NCI-H524 (cell line): ENCODE data around the gene DHX57.
"Not testable (repeated sequence)": the region's sequence is repeated elsewhere in the genome, so short reads cannot be mapped to it uniquely, and the experiment has no call there.

Source experiments
- DNase-seq, 2 experiments: peaks; one replicate each; lab custom pipeline; 2025; lab: John Stamatoyannopoulos, UW

DHX57 gene

DNA sequence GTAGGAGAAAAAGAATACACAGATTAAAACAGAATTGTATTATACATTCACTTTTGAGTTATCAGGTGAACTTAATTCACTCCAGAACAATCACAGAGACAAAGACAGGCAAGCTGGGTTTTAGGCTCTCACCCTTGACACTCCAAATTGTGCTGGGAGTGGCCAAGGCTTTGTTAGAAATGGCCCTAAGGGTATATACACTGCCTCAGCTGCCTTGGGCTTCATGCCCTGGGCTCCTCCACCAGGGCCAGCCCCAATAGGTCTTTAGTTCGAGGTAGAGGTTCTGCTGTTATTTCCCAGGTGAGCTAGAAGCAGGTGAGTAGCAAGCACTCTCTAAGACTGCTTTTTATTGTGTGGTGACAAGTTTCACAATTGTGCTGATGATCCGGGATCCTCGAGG is 77.8 kb downstream of the DHX57 start:
- DNase-seq, result no peak

DNA sequence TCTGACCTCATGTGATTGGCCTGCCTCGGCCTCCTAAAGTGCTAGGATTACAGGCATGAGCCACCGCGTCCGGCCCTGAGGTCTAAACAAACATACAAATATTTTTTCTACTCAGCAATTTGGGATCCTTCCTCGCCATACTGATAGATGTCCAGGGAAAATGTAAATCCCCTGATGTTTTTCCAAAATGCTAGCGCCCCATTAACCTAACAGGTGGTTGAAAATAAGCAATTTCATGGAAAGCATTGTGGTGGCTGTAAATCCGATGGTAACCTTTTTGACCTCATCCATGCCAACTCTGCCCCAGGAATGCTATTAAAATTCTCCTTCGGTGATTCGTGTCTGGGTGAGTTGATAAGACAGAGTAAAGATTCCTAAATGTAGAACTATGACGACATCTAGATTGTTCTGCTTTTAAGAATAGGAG is 78.5 kb downstream of the DHX57 start:
- DNase-seq, result no peak

DNA sequence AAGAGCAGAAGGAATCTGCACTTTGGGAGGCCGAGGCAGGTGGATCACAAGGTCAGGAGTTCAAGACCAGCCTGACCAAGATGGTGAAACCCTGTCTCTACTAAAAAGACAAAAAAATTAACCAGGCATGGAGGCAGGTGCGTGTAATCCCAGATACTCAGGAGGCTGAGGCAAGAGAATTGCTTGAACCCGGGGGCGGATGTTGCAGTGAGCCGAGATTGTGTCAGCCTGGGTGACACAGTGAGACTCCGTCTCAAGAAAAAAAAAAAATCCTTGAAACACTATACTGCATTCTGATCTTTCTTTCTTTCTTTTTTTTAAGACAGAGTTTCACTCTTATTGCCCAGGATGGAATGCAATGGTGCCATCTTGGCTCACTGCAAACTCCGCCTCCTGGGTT is 80.7 kb downstream of the DHX57 start:
- not testable (repeated sequence) for DNase-seq

DNA sequence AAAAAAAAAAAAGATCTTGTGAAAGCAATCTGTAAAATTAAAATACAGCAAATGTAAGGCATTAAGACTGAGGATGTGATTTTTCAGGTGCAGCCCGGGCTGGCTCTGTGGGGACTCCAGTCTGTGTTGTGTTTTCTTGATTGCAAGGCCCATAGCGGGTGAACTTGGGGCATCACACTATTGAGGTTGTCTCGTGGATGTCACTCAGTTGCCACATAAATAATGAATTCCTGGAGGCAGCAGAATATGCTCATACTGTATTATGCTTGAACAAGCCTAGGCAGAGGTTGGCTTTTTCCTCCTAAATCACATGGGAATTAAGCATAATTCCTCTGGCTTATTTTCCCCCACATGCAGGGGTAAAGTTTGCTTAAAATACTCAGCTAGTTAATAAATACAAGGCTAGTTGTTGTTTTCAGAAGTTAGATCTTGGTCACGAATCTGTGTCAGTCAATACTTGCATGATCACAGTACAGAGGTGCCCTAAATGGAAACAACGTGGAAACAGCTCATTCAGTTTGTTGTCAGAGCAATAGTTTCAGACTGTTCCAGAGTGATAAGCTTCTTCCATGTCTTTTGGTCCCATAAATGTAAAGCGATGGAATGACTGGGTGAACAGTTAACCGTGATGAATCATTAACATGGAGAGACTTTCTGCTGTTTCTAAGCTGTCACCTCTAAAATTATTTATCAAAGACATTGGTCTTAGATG is 81.3 kb downstream of the DHX57 start:
- no peak for DNase-seq

DNA sequence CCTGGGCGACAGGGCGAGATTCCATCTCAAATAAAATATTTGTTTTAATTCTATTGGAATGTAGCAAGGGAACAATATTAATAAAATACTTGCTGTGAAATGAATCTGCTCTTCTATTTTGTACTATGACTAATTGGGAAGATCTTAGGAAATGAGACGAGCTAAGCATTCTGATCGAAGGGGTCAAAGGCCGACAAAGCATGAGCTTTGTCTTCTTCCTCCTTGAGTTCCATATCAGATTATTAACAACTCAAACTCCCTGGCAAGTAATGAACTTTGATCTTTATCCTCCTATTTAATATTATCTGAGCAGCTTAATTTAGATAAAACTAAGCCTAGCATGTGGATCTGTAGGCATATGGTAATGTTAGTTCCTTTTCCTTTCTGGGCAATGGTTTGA is 82.2 kb downstream of the DHX57 start:
- no peak for DNase-seq

DNA sequence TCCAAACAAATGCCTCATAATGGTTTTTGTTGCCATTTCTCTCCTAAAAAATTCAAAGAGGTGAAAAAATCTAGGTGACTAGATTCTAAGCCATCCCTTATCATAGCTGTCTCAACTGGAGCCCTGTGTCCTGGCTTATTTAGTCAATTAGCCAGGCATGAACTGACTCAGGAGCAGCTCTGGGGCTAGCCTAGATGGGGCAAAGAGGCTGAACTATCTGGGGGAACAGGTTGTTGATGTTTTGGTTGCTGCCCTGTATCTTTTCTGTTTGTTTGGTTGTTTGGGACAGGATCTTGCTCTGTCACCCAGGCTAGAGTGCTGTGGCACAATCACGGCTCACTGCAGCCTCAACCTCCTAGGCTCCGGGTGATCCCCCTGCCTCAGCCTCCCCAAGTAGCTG is 83.0 kb downstream of the DHX57 start:
- DNase-seq, result no peak

DNA sequence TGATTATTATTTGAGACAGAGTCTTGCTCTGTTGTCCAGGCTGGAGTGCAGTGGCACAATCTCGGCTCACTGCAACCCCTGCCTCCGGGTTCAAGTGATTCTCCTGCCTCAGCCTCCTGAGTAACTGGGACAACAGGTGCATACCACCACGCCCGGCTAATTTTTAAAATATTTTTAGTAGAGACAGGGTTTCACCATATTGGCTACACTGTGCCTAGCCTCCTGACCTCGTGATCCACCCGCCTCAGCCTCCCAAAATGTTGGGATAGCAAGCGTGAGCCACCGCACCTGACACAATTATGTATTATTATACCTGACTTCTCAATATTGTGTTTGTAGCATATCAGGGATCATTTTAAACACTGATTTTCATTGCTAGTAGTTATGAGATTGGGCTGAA is 83.4 kb downstream of the DHX57 start:
- DNase-seq, result not testable (repeated sequence)

DNA sequence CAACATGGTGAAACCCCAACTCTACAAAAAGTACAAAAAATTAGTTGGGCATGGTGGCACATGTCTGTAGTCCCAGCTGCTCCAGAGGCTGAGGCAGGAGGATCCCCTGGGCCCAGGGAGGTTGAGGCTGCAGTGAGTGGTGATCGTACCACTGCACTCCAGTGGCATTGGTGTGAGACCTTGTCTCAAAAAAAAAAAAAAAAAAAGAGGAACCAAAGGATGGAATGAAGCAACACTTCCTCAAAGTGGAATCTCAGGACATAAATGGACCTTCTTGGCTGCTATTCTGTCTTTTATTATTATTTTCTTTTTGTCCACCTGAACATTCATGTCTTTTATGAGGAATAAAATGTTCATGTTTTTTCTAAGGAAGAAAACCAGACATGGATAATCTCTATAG is 84.0 kb downstream of the DHX57 start:
- DNase-seq, result no peak

DNA sequence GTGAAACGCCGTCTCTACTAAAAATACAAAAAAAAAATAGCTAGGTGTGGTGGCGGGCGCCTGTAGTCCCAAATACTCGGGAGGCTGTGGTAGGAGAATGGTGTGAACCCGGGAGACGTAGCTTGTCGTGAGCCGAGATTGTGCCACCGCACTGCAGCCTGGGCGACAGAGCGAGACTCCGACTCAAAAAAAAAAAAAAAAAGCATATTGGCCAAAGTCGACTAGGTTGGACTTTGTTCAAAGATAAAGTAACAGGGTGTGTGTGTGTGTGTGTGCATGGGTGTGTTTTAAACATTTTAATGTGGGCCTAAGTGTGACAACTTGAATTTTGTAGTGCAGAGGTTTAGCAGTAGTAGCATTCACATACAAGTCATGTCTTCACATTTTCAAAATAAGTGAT is 86.0 kb downstream of the DHX57 start:
- DNase-seq, result no peak

DNA sequence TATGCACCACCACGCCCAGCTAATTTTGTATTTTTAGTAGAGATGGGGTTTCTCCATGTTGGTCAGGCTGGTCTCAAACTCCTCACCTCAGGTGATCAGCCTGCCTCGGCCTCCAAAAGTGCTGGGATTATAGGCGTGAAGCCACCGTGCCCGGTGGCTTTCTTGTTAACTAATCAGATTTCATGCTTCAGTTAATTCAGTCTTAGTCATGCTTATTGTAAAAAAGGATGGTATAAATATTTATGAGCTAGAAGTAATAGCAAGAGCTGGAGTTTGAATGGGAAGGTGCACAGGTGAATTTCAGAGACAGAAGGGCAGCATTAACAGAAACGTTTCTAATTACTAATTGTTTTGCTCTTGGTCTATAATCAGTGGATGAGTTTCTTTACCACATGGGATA is 87.4 kb downstream of the DHX57 start:
- peak; percentile 46 to 88 for DNase-seq

DNA sequence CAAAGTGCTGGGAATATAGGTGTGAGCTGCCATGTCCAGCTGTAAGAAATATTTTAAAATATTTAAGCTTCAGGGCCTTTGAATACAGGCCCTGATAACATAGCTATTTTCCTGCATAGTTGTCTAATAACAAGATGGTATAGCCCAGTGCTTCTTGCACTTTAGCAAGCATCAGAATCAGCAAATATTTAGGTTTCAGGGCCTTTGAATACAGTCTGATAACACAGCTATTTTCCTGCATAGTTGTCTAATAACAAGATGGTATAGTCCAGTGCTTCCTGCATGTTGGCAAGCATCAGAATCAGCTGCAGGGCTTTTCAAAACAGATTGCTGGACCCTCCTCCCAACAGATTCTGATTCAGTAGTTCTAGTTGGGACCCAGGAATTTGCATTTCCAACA is 92.1 kb downstream of the DHX57 start:
- DNase-seq, result no peak

DNA sequence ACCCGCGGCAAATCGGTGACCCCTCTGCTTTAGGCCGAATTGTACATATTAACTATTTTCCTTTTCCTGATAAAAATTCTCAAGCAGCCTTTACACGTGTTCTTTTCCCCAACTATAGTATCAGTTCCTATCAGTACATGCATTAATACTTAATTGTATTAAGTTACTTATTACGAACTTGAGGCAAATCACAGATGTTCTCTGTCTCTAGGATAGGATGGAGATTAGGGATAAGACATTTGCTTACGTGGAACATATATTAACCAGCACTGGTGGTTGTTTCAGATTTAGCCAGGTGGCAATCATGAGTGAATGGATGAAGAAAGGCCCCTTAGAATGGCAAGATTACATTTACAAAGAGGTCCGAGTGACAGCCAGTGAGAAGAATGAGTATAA is 97.0 kb downstream of the DHX57 start:
- DNase-seq, result peak; percentile 9 to 60

DNA sequence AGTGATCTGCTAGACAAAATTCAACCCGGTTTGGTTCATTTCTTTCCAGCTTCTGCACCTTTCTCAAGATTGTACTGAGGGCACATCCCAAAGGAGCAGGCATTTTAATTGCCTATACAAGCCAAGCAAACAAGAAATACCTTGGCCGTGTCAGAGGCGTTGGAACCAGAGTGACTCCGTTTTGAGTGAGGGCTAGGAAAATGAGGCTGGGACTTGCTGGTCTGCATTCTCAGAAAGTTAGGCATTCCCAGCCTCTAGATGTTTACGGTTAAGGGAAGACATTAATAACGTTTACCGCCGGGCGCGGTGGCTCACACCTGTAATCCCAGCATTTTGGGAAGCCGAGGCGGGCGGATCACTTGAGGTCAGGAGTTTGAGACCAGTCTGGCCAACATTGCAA is 99.2 kb downstream of the DHX57 start:
- no peak for DNase-seq

DNA sequence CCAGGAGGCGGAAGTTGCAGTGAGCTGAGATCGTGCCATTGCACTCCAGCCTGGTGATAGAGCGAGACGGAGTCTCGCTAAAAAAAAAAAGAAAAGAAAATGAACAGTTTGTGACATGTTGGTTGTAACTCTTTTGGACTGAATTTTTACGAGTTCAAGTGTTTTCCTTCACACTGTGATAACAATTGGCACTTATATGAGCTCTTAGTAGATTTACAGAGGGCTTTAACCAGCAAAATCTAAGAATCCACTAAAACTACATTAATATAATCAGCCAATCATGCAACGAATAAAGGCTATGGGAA is 99.9 kb downstream of the DHX57 start:
- DNase-seq, result no peak

DNA sequence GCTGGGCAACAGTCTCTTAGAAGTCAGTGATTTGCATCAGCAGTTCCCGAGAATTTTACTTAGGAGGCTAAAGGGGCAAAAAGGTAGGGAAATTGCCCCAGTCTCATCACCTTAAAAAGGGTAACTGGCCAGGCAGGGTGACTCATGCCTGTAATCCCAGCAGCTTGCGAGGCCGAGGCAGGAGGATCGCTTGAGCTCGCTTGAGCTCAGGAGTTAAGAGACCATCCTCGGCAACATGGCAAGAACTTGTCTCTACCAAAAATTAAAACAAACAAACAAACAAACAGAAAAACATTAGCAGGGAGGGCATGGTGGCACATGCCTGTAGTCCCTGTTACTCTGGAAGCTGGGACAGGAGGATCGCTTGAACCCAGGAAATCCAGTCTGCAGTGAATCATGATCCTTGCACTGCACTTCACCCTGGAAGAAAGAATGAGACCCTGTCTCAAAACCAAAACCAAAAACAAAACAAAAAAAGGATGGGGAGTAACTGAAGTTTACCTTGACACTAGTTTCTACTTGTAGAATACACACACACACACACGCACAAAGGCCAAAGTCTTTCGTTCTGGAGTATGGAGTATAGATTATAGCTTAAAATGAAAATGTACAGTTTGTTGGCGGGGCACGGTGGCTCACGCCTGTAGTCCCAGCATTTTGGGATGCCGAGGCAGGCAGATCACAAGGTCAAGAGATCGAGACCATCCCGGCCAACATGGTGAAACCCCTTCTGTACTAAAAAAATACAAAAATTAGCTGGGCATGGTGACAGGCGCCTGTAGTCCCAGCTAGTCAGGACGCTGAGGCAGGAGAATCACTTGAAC is 100.4 kb downstream of the DHX57 start:
- DNase-seq, result no peak

DNA sequence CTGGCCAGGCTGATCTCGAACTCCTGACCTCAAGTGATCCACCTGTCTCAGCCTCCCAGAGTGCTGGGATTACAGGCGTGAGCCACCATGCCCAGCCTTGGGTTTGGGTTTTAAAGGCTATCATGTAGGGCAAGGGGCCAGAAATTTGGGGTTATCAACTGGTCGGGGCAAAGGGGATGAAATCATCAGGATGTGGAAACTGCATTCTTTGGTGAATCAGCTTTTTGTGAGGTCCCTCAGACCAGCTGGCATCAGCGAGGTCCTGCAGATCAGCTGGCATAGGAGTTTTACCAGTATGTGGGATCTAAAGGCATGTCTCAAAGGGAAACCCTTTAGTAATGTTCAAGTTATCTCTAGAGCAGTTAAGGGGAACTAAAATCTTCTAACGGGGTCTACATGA is 104.1 kb downstream of the DHX57 start:
- DNase-seq, result no peak

DNA sequence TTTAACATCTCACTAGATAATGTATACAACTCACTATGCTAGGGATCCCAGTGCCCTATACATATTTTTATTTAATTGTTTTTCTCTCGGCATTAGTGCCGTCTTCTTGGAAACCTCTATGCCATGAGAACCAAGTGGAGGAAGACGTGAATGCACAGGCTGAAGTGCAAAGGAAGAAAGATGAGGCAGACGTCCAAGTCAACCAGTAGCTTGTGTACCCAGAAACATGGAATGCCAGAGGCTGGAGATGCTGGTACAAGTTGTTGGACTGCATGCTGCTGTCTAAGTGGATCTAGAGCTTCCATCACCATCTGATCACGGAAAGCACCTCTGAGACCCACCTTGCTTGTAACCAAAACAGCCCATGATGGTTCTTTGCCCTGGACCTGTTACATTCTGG is 110.2 kb downstream of the DHX57 start:
- no peak for DNase-seq

DNA sequence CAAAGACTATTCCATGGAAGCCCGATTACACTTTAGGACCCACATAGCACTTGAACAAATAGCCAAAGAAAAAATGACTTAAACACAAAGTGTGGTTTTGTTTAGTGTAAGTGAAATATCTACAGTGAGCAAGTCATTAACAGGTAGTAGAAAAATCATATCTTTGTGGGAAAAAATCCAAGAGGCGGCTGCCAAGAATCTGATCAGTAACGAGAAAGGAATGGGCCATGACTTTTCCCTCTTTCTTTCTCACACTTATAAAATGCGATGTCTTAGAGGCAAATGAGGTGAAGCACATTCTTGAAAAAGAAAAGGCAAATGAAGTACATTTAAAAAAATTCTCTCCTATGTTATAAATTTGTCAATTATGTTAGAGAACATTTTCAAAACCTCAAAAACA is 110.6 kb downstream of the DHX57 start:
- no peak for DNase-seq

DNA sequence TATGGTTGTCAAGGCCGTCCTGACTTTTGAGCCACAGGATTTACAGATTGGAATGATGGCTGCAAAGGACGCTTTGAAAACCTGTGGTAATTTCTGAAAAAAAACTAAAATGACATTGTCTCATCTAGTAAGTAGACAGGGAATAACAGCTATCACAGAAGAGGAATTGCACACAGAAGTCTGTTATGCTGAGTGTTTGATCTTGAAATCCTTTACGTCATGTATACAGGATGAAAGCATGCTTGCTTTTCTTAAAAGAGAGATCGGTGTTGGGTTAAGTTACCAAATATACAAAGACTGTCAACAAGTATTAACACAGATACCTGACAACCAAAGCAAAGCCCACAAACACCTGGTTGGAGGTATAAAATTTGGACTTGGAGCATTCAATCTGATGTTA is 112.0 kb downstream of the DHX57 start:
- DNase-seq, result no peak

DNA sequence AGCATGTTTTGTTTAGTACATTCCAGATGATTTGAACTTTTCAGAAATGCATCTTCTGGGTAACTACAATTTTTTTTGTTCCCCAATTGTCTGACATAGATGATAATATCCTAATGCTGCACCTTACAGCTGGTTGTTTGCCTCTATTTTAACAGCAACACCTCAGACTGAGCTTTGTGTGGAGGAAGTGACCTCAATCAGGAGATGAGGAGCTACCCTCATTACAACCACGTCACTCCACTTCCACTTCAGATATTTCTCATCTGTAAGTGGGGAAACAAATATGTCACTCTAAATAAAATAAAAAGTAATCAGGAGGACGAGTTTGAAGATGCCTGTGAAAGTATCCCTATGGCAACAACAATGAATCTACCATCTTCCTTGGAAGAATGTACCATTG is 112.5 kb downstream of the DHX57 start:
- DNase-seq, result no peak

DNA sequence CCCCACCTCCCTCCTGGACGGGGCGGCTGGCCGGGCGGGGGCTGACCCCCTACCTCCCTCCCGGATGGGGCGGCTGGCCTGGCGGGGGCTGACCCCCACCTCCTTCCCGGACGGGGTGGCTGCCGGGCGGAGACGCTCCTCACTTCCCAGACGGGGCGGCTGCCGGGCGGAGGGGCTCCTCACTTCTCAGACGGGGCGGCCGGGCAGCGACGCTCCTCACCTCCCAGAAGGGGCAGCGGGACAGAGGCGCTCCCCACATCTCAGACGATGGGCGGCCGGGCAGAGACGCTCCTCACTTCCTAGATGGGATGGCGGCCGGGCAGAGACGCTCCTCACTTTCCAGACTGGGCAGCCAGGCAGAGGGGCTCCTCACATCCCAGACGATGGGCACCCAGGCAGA is 119.8 kb downstream of the DHX57 start:
- DNase-seq, result not testable (repeated sequence)

DNA sequence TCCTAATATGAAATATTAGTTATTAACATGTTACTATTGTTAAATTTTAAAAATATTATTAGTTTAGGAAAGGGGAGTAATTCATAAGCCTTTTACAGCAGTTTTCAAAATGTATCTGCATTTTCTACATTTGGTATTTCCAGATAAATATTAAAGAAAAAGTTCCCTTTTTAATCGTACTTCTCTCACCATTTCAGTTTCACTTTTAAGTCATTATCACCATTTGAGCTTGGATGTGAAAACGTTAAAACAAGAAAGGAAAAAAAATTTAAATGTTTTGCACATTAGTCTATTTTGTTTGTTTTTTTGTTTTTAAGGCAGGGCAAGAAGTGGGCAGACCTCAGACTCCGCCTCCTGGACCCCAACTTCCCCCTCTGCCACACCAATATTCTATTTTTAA is 121.2 kb downstream of the DHX57 start:
- DNase-seq, result no peak

DNA sequence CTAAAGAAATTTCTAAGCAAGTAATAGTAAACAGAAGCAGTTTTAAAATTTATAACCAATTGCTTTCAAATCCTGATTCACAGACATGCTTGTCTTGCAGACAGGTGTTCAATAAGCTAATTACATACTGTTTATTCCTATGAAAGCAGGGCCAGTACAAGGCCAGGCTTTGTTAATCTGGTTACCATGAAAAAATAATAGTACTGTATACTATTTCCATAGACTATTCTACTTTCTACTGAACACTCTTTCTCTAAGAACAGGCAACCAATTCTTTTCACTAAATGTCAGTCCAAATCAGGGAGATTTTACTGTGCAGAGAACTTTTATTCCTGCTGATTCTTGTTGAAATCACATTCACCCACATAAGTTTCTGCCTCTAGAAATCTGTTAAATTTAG is 121.7 kb downstream of the DHX57 start:
- DNase-seq, result peak in 1 of 2 experiments; percentile 35
